Panc1 (cell line): ENCODE data around the gene GPHA2.

Source experiments
- CTCF ChIP-seq: fragments of 450-650 bp; IDR thresholded peaks from 2 replicates; pipeline ENCODE4 v1.5.1; 2017; ENCODE audit warnings: mild to moderate bottlenecking
- POLR2AphosphoS5 ChIP-seq: IDR thresholded peaks from 2 replicates; pipeline ENCODE4 v1.6.1; 2012; ENCODE audit warnings: mild to moderate bottlenecking, low read depth, low read length, moderate library complexity
- REST ChIP-seq, 2 experiments: IDR thresholded peaks; 2 replicates each; pipeline ENCODE4 v1.6.1; 2011 to 2012; ENCODE audit warnings: low read depth in 2 of 2, control low read depth in 1 of 2, low read length in 1 of 2, mild to moderate bottlenecking in 1 of 2, moderate library complexity in 1 of 2; ENCODE audit not compliant: insufficient read depth in 1 of 2

- TF ChIP-seq CTCF (no peak), REST (IDR thresholded peaks at IDR 0.05; ENCODE audit: insufficient read depth in 1 of 2, low read depth in 2 of 2, low read length in 1 of 2) (no peak), POLR2AphosphoS5 (no peak)
Observed at GRCh38 chr11:64892838-64893193, 42.9 kb downstream of the GPHA2 start.
